ENCODE data around the gene RARG.
A peak's percentile ranks its signal among the peaks of the same experiment; 100 is the strongest.

The RARG gene

GRCh38 chr12:53231921-53232645 lies at the start of gene RARG:
TSS of gene RARG (minus strand) at chr12:53232209. CDS start at chr12:53227545, 4,664 bp downstream.
- no peak for DNase-seq (ENCODE audit: low read depth, low spot score)
- no peaks in the 10 kb centered on the region for H3K36me3 ChIP-seq (ENCODE audit: control insufficient read depth, insufficient read depth, low read length)
- H3K9me3 ChIP-seq (ENCODE audit: control insufficient read depth, insufficient read depth, low read length): no peaks in the 10 kb centered on the region
- H3K4me3 ChIP-seq (ENCODE audit: low read length): peak within 1 kb of the TSS; percentile 64; the same call in 1 of the 2 replicates
- WGBS (ENCODE audit: insufficient coverage, insufficient read length): no CpG with 5 or more reads among the region's 44 CpGs
- H3K4me1 ChIP-seq (ENCODE audit: control insufficient read depth, insufficient read depth, low read length): peaks cover 27% of the 10 kb centered on the region
- H3K27ac ChIP-seq (ENCODE audit: low read length): no peak within 1 kb of the TSS
- no peaks in the 10 kb centered on the region for H3K27me3 ChIP-seq (ENCODE audit: control insufficient read depth, insufficient read depth, low read length)

- Histone ChIP-seq H3K27me3 (ENCODE audit: control insufficient read depth, insufficient read depth, low read length) (no peaks in the 10 kb centered on the region), H3K36me3 (ENCODE audit: control insufficient read depth, insufficient read depth, low read length) (peaks cover 51% of the 10 kb centered on the region), H3K4me1 (ENCODE audit: control insufficient read depth, insufficient read depth, low read length) (no peaks in the 10 kb centered on the region), H3K4me3 (ENCODE audit: low read length) (no peak overlapping the region), H3K27ac (ENCODE audit: low read length) (no peak overlapping the region), H3K9me3 (ENCODE audit: control insufficient read depth, insufficient read depth, low read length) (no peaks in the 10 kb centered on the region)
- no peak for DNase-seq (ENCODE audit: low read depth, low spot score)
- WGBS (ENCODE audit: insufficient coverage, insufficient read length): no CpG with 5 or more reads among the region's 9 CpGs
Observed at GRCh38 chr12:53279888-53280498, 48.0 kb upstream of the RARG start.

GRCh38 chr12:53279283-53279869 lies 47.4 kb upstream of the RARG start:
- no peaks in the 10 kb centered on the region for H3K9me3 ChIP-seq (ENCODE audit: control insufficient read depth, insufficient read depth, low read length)
- peaks cover 51% of the 10 kb centered on the region for H3K36me3 ChIP-seq (ENCODE audit: control insufficient read depth, insufficient read depth, low read length)
- no peak overlapping the region for H3K4me3 ChIP-seq (ENCODE audit: low read length)
- no peak for DNase-seq (ENCODE audit: low read depth, low spot score)
- H3K27ac ChIP-seq (ENCODE audit: low read length): no peak overlapping the region
- H3K4me1 ChIP-seq (ENCODE audit: control insufficient read depth, insufficient read depth, low read length): no peaks in the 10 kb centered on the region
- no peaks in the 10 kb centered on the region for H3K27me3 ChIP-seq (ENCODE audit: control insufficient read depth, insufficient read depth, low read length)
- WGBS (ENCODE audit: insufficient coverage, insufficient read length): no CpG with 5 or more reads among the region's 3 CpGs

GRCh38 chr12:53277981-53278380 lies 46.0 kb upstream of the RARG start:
- H3K36me3 ChIP-seq (ENCODE audit: control insufficient read depth, insufficient read depth, low read length): peaks cover 40% of the 10 kb centered on the region
- WGBS (ENCODE audit: insufficient coverage, insufficient read length): no CpG with 5 or more reads among the region's 9 CpGs

GRCh38 chr12:53276511-53276910 lies 44.5 kb upstream of the RARG start:
- no peaks in the 10 kb centered on the region for H3K4me1 ChIP-seq (ENCODE audit: control insufficient read depth, insufficient read depth, low read length)
- no peak overlapping the region for H3K4me3 ChIP-seq (ENCODE audit: low read length)
- H3K27me3 ChIP-seq (ENCODE audit: control insufficient read depth, insufficient read depth, low read length): no peaks in the 10 kb centered on the region
- no peak overlapping the region for H3K27ac ChIP-seq (ENCODE audit: low read length)
- peaks cover 27% of the 10 kb centered on the region for H3K36me3 ChIP-seq (ENCODE audit: control insufficient read depth, insufficient read depth, low read length)
- no peak for DNase-seq (ENCODE audit: low read depth, low spot score)
- H3K9me3 ChIP-seq (ENCODE audit: control insufficient read depth, insufficient read depth, low read length): no peaks in the 10 kb centered on the region
- WGBS (ENCODE audit: insufficient coverage, insufficient read length): no CpG with 5 or more reads among the region's 11 CpGs

More at GRCh38 chr12:53277981-53278380, 46.0 kb upstream of the RARG start:
- Histone ChIP-seq H3K27me3 (ENCODE audit: control insufficient read depth, insufficient read depth, low read length) (no peaks in the 10 kb centered on the region), H3K27ac (ENCODE audit: low read length) (no peak overlapping the region), H3K4me1 (ENCODE audit: control insufficient read depth, insufficient read depth, low read length) (no peaks in the 10 kb centered on the region), H3K9me3 (ENCODE audit: control insufficient read depth, insufficient read depth, low read length) (no peaks in the 10 kb centered on the region), H3K4me3 (ENCODE audit: low read length) (no peak overlapping the region)
- DNase-seq (ENCODE audit: low read depth, low spot score): no peak

- Histone ChIP-seq H3K27me3 (ENCODE audit: control insufficient read depth, insufficient read depth, low read length) (no peaks in the 10 kb centered on the region), H3K36me3 (ENCODE audit: control insufficient read depth, insufficient read depth, low read length) (peaks cover 27% of the 10 kb centered on the region), H3K4me1 (ENCODE audit: control insufficient read depth, insufficient read depth, low read length) (no peaks in the 10 kb centered on the region), H3K27ac (ENCODE audit: low read length) (no peak overlapping the region), H3K9me3 (ENCODE audit: control insufficient read depth, insufficient read depth, low read length) (no peaks in the 10 kb centered on the region), H3K4me3 (ENCODE audit: low read length) (no peak overlapping the region)
- no peak for DNase-seq (ENCODE audit: low read depth, low spot score)
- WGBS (ENCODE audit: insufficient coverage, insufficient read length): no CpG with 5 or more reads among the region's 5 CpGs
Observed at GRCh38 chr12:53274445-53274844, 42.4 kb upstream of the RARG start.

GRCh38 chr12:53268630-53269562 lies 36.9 kb upstream of the RARG start:
- Histone ChIP-seq H3K36me3 (ENCODE audit: control insufficient read depth, insufficient read depth, low read length) (peaks cover 11% of the 10 kb centered on the region; the same call in 1 of the 2 replicates), H3K4me1 (ENCODE audit: control insufficient read depth, insufficient read depth, low read length) (no peaks in the 10 kb centered on the region; the same call in 1 of the 2 replicates), H3K27me3 (ENCODE audit: control insufficient read depth, insufficient read depth, low read length) (no peaks in the 10 kb centered on the region), H3K4me3 (ENCODE audit: low read length) (peak overlapping the region; percentile 98; the same call in 1 of the 2 replicates), H3K9me3 (ENCODE audit: control insufficient read depth, insufficient read depth, low read length) (no peaks in the 10 kb centered on the region), H3K27ac (ENCODE audit: low read length) (no peak overlapping the region)
- no peak for DNase-seq (ENCODE audit: low read depth, low spot score)
- no CpG with 5 or more reads among the region's 20 CpGs for WGBS (ENCODE audit: insufficient coverage, insufficient read length)

GRCh38 chr12:53267999-53268629 lies 36.1 kb upstream of the RARG start, which contains the start of gene ESPL1:
TSS of gene ESPL1 (plus strand) at chr12:53268299. CDS start at chr12:53268767, 468 bp downstream.
- peaks cover 11% of the 10 kb centered on the region; the same call in 1 of the 2 replicates for H3K36me3 ChIP-seq (ENCODE audit: control insufficient read depth, insufficient read depth, low read length)
- H3K27ac ChIP-seq (ENCODE audit: low read length): no peak within 1 kb of the TSS
- no CpG with 5 or more reads among the region's 58 CpGs for WGBS (ENCODE audit: insufficient coverage, insufficient read length)
- no peaks in the 10 kb centered on the region for H3K27me3 ChIP-seq (ENCODE audit: control insufficient read depth, insufficient read depth, low read length)
- H3K4me3 ChIP-seq (ENCODE audit: low read length): peak within 1 kb of the TSS; percentile 98
- H3K9me3 ChIP-seq (ENCODE audit: control insufficient read depth, insufficient read depth, low read length): no peaks in the 10 kb centered on the region
- H3K4me1 ChIP-seq (ENCODE audit: control insufficient read depth, insufficient read depth, low read length): no peaks in the 10 kb centered on the region; the same call in 1 of the 2 replicates
- DNase-seq (ENCODE audit: low read depth, low spot score): peak; percentile 80

GRCh38 chr12:53267306-53267998 lies 35.4 kb upstream of the RARG start:
- peaks cover 11% of the 10 kb centered on the region; the same call in 1 of the 2 replicates for H3K36me3 ChIP-seq (ENCODE audit: control insufficient read depth, insufficient read depth, low read length)
- DNase-seq (ENCODE audit: low read depth, low spot score): no peak
- no peaks in the 10 kb centered on the region for H3K9me3 ChIP-seq (ENCODE audit: control insufficient read depth, insufficient read depth, low read length)
- H3K27me3 ChIP-seq (ENCODE audit: control insufficient read depth, insufficient read depth, low read length): no peaks in the 10 kb centered on the region
- H3K4me1 ChIP-seq (ENCODE audit: control insufficient read depth, insufficient read depth, low read length): no peaks in the 10 kb centered on the region; the same call in 1 of the 2 replicates
- no peak overlapping the region for H3K27ac ChIP-seq (ENCODE audit: low read length)
- no CpG with 5 or more reads among the region's 18 CpGs for WGBS (ENCODE audit: insufficient coverage, insufficient read length)
- no peak overlapping the region; the same call in 1 of the 2 replicates for H3K4me3 ChIP-seq (ENCODE audit: low read length)
